ENCODE results near the gene C13orf42.
A peak's percentile ranks its signal among the peaks of the same experiment; 100 is the strongest.
"Not testable (repeated sequence)": the region's sequence is repeated elsewhere in the genome, so short reads cannot be mapped to it uniquely, and the experiment has no call there.

The C13orf42 gene

GRCh38 chr13:51111174-51111573, at the start of gene C13orf42:
Gene C13orf42 (minus strand): TSS chr13:51111274. CDS start chr13:51111209, 65 bp downstream.
- no peak for DNase-seq

GRCh38 chr13:51158880-51159518, 47.9 kb upstream of the C13orf42 start:
- peak; percentile 12 for DNase-seq

GRCh38 chr13:51158365-51158764, 47.3 kb upstream of the C13orf42 start:
- DNase-seq = no peak

- no peak for DNase-seq
Observed at GRCh38 chr13:51156648-51157047, 45.6 kb upstream of the C13orf42 start.

GRCh38 chr13:51155776-51156515, 44.9 kb upstream of the C13orf42 start:
- DNase-seq = no peak

- no peak for DNase-seq
Observed at GRCh38 chr13:51155161-51155560, 44.1 kb upstream of the C13orf42 start.

GRCh38 chr13:51154029-51154555, 43.0 kb upstream of the C13orf42 start:
- no peak for DNase-seq

- no peak for DNase-seq
Observed at GRCh38 chr13:51153527-51153926, 42.5 kb upstream of the C13orf42 start.

- DNase-seq = no peak
Observed at GRCh38 chr13:51152701-51153100, 41.6 kb upstream of the C13orf42 start.

GRCh38 chr13:51151463-51151862, 40.4 kb upstream of the C13orf42 start:
- DNase-seq = no peak

GRCh38 chr13:51148952-51149573, 38.0 kb upstream of the C13orf42 start:
- DNase-seq = peak; percentile 6

- DNase-seq = no peak
Observed at GRCh38 chr13:51148223-51148951, 37.3 kb upstream of the C13orf42 start.

- DNase-seq = no peak
Observed at GRCh38 chr13:51147732-51148131, 36.7 kb upstream of the C13orf42 start.

GRCh38 chr13:51146667-51147066, 35.6 kb upstream of the C13orf42 start:
- DNase-seq = no peak

- DNase-seq = no peak
Observed at GRCh38 chr13:51137250-51137649, 26.2 kb upstream of the C13orf42 start.

GRCh38 chr13:51136276-51136980, 25.4 kb upstream of the C13orf42 start:
- no peak for DNase-seq

- DNase-seq = no peak
Observed at GRCh38 chr13:51134763-51135365, 23.8 kb upstream of the C13orf42 start.

- no peak for DNase-seq
Observed at GRCh38 chr13:51130348-51130747, 19.3 kb upstream of the C13orf42 start.

GRCh38 chr13:51125495-51126226, 14.6 kb upstream of the C13orf42 start:
- DNase-seq = peak; percentile 17

GRCh38 chr13:51122868-51123566, 11.9 kb upstream of the C13orf42 start:
- DNase-seq = no peak

GRCh38 chr13:51120873-51121272, 9.8 kb upstream of the C13orf42 start:
- DNase-seq = not testable (repeated sequence)
